Measurements from ENCODE around the gene KNOP1. TPM values are rescaled to one million over a fixed set of nuclear protein-coding genes. Genes with fewer than 3 reads are reported as not detected.
"Not testable (repeated sequence)": the region's sequence is repeated elsewhere in the genome, so short reads cannot be mapped to it uniquely, and the experiment has no call there.

The KNOP1 gene
- total and polyA plus RNA-seq, 10 of the 15 experiments (the other 5 are each of a cell fraction or from before 2014, with no cell fraction given), result 13.8 to 47.2 (median 32.1) TPM

- TF ChIP-seq, protein P1, sequence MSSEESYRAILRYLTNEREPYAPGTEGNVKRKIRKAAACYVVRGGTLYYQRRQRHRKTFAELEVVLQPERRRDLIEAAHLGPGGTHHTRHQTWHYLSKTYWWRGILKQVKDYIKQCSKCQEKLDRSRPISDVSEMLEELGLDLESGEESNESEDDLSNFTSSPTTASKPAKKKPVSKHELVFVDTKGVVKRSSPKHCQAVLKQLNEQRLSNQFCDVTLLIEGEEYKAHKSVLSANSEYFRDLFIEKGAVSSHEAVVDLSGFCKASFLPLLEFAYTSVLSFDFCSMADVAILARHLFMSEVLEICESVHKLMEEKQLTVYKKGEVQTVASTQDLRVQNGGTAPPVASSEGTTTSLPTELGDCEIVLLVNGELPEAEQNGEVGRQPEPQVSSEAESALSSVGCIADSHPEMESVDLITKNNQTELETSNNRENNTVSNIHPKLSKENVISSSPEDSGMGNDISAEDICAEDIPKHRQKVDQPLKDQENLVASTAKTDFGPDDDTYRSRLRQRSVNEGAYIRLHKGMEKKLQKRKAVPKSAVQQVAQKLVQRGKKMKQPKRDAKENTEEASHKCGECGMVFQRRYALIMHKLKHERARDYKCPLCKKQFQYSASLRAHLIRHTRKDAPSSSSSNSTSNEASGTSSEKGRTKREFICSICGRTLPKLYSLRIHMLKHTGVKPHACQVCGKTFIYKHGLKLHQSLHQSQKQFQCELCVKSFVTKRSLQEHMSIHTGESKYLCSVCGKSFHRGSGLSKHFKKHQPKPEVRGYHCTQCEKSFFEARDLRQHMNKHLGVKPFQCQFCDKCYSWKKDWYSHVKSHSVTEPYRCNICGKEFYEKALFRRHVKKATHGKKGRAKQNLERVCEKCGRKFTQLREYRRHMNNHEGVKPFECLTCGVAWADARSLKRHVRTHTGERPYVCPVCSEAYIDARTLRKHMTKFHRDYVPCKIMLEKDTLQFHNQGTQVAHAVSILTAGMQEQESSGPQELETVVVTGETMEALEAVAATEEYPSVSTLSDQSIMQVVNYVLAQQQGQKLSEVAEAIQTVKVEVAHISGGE (CRISPR knock-in tag; IDR thresholded peaks at IDR 0.05), result no peak
- TF ChIP-seq ESRRA (IDR thresholded peaks at IDR 0.05; ENCODE audit: low read length), result no peak
- TF ChIP-seq MEF2A (IDR thresholded peaks at IDR 0.05; ENCODE audit: insufficient read depth, low read depth, low read length), result no peak
- no peak for TF ChIP-seq HCFC1 (IDR thresholded peaks at IDR 0.05; ENCODE audit: low read length)
These were observed 37.1 kb downstream of the KNOP1 start (continued) for GRCh38 chr16:19680881-19681340.

DNA sequence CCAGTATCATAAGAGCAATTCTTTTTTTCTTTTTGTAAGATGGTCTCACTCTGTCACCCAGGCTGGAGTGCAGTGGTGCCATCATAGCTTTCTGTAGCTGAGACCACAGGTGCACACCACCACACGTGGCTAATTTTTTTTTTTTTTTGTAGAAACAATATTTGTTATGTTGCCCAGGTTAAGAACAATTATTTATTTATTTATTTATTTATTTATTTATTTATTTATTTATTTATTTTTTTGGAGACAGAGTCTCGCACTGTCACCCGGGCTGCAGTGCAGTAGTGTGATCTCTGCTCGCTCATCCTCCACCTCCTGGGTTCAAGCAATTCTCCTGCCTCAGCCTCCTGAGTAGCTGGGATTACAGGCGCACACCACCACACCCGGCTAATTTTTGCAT, 38.7 kb downstream of the KNOP1 start:
- RAD21 ChIA-PET (ENCODE audit: unreplicated experiment); H3K27me3 ChIP-seq (replicated peaks in 1 of 2; ENCODE audit: control insufficient read depth in 2 of 2, insufficient read depth in 2 of 2, low read length in 1 of 2); H4K20me1 ChIP-seq (ENCODE audit: control insufficient read depth, insufficient read depth); H3K4me1 ChIP-seq (ENCODE audit: control insufficient read depth, insufficient read depth, low read length); H3K27ac ChIP-seq (ENCODE audit: control insufficient read depth, insufficient read depth); H2AFZ ChIP-seq (ENCODE audit: control insufficient read depth, low read depth, low read length); BruUV-seq (replicated peaks); CTCF ChIA-PET; H3K36me3 ChIP-seq (ENCODE audit: control insufficient read depth in 2 of 2, insufficient read depth in 2 of 2, low read length in 1 of 2); POLR2A ChIA-PET; H3K9me3 ChIP-seq (replicated peaks; ENCODE audit: control insufficient read depth, insufficient read depth, low read length); DNase-seq (ENCODE audit: low read depth, low spot score); FAIRE-seq; H3K9ac ChIP-seq (ENCODE audit: control insufficient read depth, insufficient read depth, low read length); H3K4me2 ChIP-seq (ENCODE audit: control insufficient read depth, insufficient read depth); in situ Hi-C loops (cut with MboI); SMC1A ChIA-PET (ENCODE audit: uncharacterized antibody, unreplicated experiment); ATAC-seq; H3K79me2 ChIP-seq (ENCODE audit: control insufficient read depth, insufficient read depth, low read length); intact Hi-C loops (cut with micrococcal nuclease; ENCODE audit: unreplicated experiment); H3K4me3 ChIP-seq: not testable (repeated sequence)
- 97% methylated on average over 6 of the region's 6 CpGs for WGBS (ENCODE audit: insufficient coverage, insufficient replicate concordance, low lambda C conversion rate, missing lambda C conversion rate)

All from GM12878 (cell line).